Measurements from ENCODE around the gene TUBB. TPM values are rescaled to one million over a fixed set of nuclear protein-coding genes. Genes with fewer than 3 reads are reported as not detected.

Gene TUBB
- total and polyA plus RNA-seq, 9 of the 15 experiments (the other 6 are each of a cell fraction or from before 2014, with no cell fraction given) = 971 to 2,870 (median 1,478) TPM

DNA sequence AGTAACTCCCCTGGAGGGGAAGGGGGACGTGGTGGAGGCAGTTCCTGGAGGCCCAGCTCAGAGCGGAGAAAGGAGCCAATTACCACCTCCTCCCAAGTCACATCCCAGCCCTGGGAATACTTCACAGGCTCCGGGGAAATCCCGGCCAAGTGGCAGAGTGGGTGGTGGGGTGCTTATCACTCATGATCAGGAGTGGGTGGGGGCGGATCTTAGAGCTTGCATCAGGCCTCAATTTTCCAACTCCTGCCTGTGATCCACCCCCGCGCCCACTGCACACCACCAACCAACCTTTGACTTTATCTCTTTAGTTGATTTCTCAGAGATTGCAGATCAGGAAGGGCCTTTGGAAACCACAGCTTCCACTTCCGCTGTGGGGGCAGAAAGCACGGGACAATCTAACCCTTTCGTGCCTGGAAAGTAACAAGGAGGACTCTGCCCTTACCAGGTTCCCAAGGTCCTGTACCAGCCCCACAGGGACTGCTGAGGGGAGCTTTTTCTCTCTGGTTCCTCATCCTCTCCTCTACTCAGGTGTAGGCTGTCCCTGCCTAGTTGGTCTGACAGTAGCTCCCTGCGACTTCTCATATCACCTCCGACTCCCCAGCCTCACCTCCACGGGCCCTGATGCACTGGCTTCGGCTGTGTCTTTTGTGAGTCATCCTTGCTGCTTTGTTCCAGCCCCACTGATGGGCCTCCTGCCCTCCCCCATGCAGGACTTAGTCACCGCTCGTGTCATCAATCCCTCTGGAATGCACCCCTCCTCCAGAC lies 49.1 kb downstream of the TUBB start (continued):
- 0 out of 2 replicates have a peak, but pooled peaks have one; percentile 66 for TF ChIP-seq AFF4 (CRISPR knock-in tag; IDR thresholded peaks at IDR 0.05)
- TF ChIP-seq MAFK (IDR thresholded peaks at IDR 0.05; ENCODE audit: low read length) = no peak
- TF ChIP-seq ARID2 (IDR thresholded peaks at IDR 0.05) = no peak
- peak; percentile 60 for TF ChIP-seq L3MBTL2 (IDR thresholded peaks at IDR 0.05)
- TF ChIP-seq ASH1L (IDR thresholded peaks at IDR 0.05; ENCODE audit: borderline replicate concordance, low read depth, partially characterized antibody) = no peak
- TF ChIP-seq ZNF316 (IDR thresholded peaks at IDR 0.05) = no peak
- TF ChIP-seq POLR2H (tag; IDR thresholded peaks at IDR 0.05; ENCODE audit: low read depth) = peak; percentile 58; the same call in 1 of the 2 replicates
- TF ChIP-seq, protein P1, sequence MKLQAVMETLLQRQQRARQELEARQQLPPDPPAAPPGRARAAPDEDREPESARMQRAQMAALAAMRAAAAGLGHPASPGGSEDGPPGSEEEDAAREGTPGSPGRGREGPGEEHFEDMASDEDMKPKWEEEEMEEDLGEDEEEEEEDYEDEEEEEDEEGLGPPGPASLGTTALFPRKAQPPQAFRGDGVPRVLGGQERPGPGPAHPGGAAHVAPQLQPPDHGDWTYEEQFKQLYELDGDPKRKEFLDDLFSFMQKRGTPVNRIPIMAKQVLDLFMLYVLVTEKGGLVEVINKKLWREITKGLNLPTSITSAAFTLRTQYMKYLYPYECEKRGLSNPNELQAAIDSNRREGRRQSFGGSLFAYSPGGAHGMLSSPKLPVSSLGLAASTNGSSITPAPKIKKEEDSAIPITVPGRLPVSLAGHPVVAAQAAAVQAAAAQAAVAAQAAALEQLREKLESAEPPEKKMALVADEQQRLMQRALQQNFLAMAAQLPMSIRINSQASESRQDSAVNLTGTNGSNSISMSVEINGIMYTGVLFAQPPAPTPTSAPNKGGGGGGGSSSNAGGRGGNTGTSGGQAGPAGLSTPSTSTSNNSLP (IDR thresholded peaks at IDR 0.05; ENCODE audit: borderline replicate concordance, low read depth, low read length) = 0 out of 2 replicates have a peak, but pooled peaks have one; percentile 22
- no peak for TF ChIP-seq MYBL2 (IDR thresholded peaks at IDR 0.05; ENCODE audit: low read depth)
- TF ChIP-seq MYBL2 (CRISPR knock-in tag; IDR thresholded peaks at IDR 0.05; ENCODE audit: borderline replicate concordance) = no peak
- no peak for TF ChIP-seq RBM17 (IDR thresholded peaks at IDR 0.05; ENCODE audit: borderline replicate concordance, low read depth, low read length)
- no peak for TF ChIP-seq MED1 (CRISPR knock-in tag; IDR thresholded peaks at IDR 0.05; ENCODE audit: borderline replicate concordance)
- no peak for TF ChIP-seq PHB (CRISPR knock-in tag; IDR thresholded peaks at IDR 0.05)
- no peak for TF ChIP-seq ZC3H11A (IDR thresholded peaks at IDR 0.05; ENCODE audit: low read depth, low read length)
- TF ChIP-seq NFXL1 (CRISPR knock-in tag; IDR thresholded peaks at IDR 0.05) = 0 out of 2 replicates have a peak, but pooled peaks have one; percentile 18
- TF ChIP-seq, protein P2, sequence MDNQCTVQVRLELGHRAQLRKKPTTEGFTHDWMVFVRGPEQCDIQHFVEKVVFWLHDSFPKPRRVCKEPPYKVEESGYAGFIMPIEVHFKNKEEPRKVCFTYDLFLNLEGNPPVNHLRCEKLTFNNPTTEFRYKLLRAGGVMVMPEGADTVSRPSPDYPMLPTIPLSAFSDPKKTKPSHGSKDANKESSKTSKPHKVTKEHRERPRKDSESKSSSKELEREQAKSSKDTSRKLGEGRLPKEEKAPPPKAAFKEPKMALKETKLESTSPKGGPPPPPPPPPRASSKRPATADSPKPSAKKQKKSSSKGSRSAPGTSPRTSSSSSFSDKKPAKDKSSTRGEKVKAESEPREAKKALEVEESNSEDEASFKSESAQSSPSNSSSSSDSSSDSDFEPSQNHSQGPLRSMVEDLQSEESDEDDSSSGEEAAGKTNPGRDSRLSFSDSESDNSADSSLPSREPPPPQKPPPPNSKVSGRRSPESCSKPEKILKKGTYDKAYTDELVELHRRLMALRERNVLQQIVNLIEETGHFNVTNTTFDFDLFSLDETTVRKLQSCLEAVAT (IDR thresholded peaks at IDR 0.05) = peak in 1 of 2 experiments; percentile 85; a peak in 2 of 4 replicates
- peak; percentile 91 for TF ChIP-seq ZFPM2 (CRISPR knock-in tag; IDR thresholded peaks at IDR 0.05)
- no peak for TF ChIP-seq TCFL5 (CRISPR knock-in tag; conservative IDR thresholded peaks at IDR 0.05)
- TF ChIP-seq POU5F1 (IDR thresholded peaks at IDR 0.05; ENCODE audit: borderline replicate concordance, low read depth, low read length, partially characterized antibody) = no peak
- peak; percentile 90 for TF ChIP-seq GABPA (tag; conservative IDR thresholded peaks at IDR 0.05; ENCODE audit: low read depth)
- no peak for TF ChIP-seq ZBTB1 (CRISPR knock-in tag; IDR thresholded peaks at IDR 0.05; ENCODE audit: borderline replicate concordance, low read depth)
- TF ChIP-seq DIDO1 (tag; IDR thresholded peaks at IDR 0.05; ENCODE audit: low read depth) = no peak; the same call in 1 of the 2 replicates

All from K562 (cell line).